HL-60 (cell line): ENCODE results near the gene NKAIN2.

ENCODE experiments used
- CTCF ChIP-seq: IDR thresholded peaks from one replicate; pipeline ENCODE4 v1.5.1; 2011; ENCODE audit warnings: low read length, control low read depth, inconsistent platforms; ENCODE audit not compliant: insufficient read depth
- GABPA ChIP-seq: IDR thresholded peaks from 2 replicates; pipeline ENCODE4 v1.6.1; 2012; ENCODE audit warnings: low read depth
- POLR2AphosphoS5 ChIP-seq: IDR thresholded peaks from 2 replicates; pipeline ENCODE4 v1.6.1; 2012; ENCODE audit warnings: low read depth
- REST ChIP-seq: IDR thresholded peaks from 2 replicates; pipeline ENCODE4 v1.6.1; 2012; ENCODE audit warnings: low read depth; ENCODE audit not compliant: insufficient replicate concordance

- TF ChIP-seq CTCF (no peak), GABPA (no peak), REST (no peak), POLR2AphosphoS5 (no peak)
These were observed 620.0 kb downstream of the NKAIN2 start for GRCh38 chr6:124423621-124424020.
